ENCODE results near the gene GPI. TPM values are rescaled to one million over a fixed set of nuclear protein-coding genes. Genes with fewer than 3 reads are reported as not detected.
A peak's percentile ranks its signal among the peaks of the same experiment; 100 is the strongest.

GPI gene
- total RNA-seq, 1 donor from 2014 or later, result 533 TPM

DNA sequence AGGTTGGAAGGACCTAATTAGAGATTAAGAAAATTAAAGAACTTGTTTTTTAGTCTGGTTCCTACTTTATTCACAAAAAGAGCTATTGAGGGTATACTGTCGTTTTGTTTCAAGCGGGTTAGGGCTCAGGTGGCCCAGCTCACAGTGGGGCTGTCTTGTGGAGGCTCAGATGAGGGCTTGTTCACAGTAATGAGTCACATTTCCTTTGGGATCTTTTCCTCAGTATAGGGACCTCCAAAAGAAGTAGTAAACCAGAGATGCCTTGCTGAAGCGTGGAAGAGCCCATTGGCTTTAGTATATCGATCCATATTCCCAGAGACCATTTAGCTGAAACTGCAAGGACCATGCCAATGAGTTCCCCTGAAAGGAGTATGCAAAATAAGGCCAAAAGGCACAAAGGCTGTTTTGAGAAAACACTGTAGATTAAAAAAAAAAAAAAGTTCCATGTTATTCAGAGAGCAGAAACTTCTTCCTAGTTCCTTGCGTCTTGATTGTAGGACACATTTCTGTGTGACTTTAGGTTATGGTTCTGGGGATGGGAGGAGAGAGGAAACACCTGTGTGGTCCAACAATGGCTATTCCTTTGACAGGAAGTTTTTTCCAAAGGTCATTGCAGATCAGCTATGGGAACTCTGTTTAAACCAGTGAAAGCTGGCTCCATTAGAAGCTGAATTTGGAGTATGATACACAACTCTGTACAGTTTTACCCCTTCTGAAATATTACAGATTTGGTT lies 32.8 kb upstream of the GPI start:
- intact Hi-C loops (cut with DNase I), result loop anchor here (5.0 kb wide), 1 partner anchor 65 kb away; no protein-coding TSS in a partner anchor
- no peak for DNase-seq (ENCODE audit: missing footprints)
- no peak for ATAC-seq

DNA sequence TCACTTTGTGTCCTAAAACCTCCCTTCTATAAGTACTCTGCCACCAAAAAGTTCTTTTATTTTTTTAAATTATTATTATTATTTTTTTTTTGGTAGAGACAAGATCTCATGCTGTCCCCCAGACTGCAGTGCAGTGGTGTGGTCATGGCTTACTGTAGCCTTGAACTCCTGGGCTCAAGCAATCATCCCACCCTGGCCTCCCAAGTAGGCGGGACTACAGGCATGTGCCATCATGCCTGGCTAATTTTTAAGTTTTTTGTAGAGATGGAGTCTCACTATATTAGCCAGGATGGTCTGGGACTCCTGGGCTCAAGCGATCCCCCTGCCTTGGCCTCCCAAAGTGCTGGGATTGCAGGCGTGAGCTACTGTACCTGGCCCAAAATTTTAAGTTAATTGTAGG lies 29.1 kb upstream of the GPI start:
- DNase-seq (ENCODE audit: missing footprints) (no peak), ATAC-seq (no peak)
- intact Hi-C loops (cut with DNase I), result no loop called here

DNA sequence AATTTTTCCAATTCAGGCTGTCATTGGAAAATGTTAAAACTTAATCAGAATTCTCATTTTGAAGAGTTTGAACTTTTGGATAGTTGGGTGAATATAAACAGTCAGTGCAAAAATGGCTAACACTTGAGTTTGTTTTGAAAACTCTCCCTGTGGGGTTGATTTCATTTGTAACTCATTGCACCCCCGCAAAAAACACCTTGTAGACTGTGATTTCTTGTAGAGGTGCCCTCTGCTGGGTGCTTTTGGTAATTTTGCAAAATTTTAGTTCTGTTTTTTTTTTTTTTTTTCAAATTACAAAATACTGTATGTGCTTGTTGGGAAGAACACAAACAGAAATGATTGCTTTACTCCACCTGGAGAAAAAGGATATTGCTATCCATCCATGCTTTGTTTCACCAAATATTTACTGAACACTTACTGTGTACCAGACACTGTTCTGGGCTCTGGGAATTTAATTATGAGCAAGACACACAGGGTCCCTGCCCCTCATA lies 28.2 kb upstream of the GPI start:
- ATAC-seq (no peak), DNase-seq (ENCODE audit: missing footprints) (no peak)
- intact Hi-C loops (cut with DNase I), result no loop called here

DNA sequence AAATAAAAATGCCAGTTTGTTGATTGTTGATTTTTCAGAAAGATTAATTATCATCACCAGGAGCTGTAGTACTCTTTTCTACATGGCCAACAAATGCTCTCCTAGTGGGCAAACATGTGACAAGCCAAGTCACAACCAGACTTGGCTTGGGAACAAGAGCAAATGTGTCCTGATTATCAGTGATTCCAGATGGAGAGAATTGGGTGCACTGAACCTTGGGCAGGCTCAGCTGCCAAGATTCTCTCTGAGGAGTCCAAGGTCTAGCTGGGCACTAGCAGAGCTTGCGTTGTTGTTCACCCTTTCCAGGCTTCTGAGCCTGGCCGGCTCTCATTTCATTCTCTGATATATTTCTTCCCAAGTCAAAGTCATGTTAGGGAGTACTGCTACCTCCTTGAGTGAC lies 27.3 kb upstream of the GPI start:
- DNase-seq (ENCODE audit: missing footprints) (no peak), ATAC-seq (peak; percentile 53)
- intact Hi-C loops (cut with DNase I), result no loop called here

DNA sequence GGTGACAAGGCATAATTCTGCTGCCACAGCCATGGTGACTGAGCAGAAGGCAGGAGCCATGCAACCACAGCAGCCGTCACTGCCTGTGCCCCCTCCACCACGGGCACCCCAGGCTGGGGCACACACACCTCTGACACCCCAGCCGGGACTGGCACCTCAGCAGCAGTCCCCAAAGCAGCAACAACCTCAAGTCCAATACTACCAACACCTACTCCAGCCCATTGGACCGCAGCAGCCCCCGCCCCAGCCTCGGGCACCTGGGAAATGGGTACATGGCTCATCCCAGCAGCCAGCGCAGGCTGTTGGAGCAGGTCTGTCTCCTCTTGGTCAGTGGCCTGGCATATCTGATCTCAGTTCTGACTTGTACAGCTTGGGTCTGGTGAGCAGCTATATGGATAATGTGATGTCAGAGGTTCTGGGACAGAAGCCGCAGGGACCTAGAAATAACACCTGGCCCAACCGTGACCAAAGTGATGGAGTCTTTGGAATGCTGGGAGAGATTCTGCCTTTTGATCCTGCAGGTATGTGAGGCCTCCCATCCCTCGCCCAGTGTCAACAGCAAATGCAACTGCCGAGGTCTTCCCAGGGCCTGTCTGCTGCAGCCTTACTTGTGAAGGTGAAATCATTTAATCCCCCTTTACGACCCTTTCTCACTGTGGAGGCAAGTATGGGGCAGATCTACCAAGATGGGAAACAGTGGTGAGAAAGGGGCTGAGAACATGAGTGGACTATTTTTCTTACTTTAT lies 22.9 kb upstream of the GPI start:
- ATAC-seq (no peak), DNase-seq (ENCODE audit: missing footprints) (no peak)
- intact Hi-C loops (cut with DNase I), result no loop called here

DNA sequence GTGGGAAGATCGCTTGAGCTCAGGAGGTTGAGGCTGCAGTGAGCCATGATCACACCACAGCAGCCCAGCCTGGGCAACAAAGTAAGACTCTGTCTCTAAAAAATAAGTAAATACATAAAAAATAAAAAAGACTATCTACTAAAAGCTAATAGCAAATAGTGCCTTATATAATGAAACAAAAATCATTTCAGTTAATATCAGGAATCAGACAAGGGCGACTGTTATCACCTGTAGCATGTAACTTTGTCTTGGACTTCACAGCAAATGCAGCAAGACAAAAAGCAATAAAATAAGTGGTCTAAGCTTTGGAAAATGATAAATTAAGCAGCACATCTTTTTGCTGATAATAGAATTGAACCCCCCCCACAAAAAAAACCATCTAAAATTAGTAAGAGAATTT lies 21.2 kb upstream of the GPI start:
- ATAC-seq, result no peak
- intact Hi-C loops (cut with DNase I), result no loop called here
- no peak for DNase-seq (ENCODE audit: missing footprints)

DNA sequence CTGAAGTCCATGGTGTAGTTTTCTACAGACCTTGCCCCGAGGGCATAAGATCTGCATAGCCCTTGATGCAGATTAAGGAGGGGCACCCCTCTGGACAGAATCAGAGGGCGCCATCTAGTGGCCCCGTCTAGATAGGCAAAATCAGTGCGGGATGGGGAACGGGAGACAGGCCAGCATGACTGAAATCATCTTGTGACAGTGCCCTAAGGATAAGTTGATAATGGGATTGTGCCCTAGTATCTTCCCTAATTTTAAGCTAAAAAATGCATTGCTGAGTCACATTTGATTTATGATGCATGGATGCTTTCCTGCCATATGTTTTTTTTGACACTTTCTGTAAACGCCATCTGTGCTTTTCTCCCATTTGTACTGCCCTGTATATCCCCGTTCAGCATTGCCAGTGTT lies 19.0 kb upstream of the GPI start:
- peak; percentile 69 for ATAC-seq
- intact Hi-C loops (cut with DNase I), result loop anchor here (5.0 kb wide), 1 partner anchor 124 kb away; no protein-coding TSS in a partner anchor
- no peak for DNase-seq (ENCODE audit: missing footprints)

DNA sequence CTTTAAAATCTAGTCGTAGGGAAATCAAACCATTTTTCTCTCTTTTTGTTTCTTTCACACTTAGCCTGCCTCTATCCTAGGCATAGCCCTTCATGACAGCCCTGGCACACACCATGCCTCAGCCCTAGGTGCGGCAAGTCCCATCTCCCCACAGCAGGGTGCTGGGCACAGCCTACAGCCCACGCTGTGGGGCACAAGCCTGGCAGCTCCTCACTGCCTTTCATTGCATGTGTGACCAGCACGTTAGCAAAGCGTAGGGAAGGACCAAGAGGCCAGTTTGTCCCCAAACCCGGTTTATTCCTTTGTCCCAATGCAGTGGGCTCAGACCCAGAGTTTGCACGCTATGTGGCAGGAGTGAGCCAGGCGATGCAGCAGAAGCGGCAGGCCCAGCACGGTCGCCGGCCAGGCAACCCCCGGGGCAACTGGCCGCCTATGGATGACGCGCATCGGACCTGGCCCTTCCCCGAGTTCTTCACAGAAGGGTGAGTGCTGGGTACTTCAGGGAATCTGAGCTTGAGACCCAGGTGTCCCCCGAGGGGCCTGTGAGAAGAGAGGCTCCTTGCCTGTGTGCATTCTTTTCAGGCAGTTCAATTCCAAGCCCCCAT lies 17.3 kb upstream of the GPI start:
- no peak for ATAC-seq
- no peak for DNase-seq (ENCODE audit: missing footprints)
- intact Hi-C loops (cut with DNase I), result loop anchor here (5.0 kb wide), 1 partner anchor 125 kb away; no protein-coding TSS in a partner anchor

DNA sequence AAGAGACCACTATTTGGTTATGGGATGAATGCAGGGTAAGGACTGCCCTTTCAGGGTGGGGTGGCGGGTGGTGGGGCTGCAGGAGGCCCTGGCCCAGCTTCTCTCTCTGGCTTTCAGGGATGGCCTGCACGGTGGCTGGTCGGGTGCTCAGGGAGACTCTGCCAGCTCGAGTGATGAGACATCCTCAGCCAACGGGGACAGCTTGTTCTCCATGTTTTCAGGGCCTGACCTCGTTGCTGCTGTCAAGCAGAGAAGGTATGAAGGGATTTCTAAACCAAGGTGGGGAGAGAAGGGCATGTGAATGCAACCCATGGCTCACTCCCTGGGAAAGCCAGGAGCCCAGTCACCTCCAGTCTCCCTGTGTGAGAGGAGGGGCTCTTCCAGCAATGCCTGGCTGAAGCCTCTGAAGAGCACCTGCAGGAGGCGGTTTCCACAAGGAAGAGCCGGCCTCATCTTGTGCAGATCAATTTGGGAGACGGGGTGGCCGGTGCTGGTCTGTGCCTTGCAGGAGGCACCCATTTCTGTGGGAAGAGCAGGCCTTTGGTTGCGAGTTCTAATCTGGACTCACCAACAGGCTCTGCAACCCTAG lies 16.0 kb upstream of the GPI start:
- intact Hi-C loops (cut with DNase I), result loop anchor here (5.0 kb wide), 1 partner anchor 127 kb away; no protein-coding TSS in a partner anchor
- ATAC-seq (peak; percentile 9), DNase-seq (ENCODE audit: missing footprints) (no peak)

DNA sequence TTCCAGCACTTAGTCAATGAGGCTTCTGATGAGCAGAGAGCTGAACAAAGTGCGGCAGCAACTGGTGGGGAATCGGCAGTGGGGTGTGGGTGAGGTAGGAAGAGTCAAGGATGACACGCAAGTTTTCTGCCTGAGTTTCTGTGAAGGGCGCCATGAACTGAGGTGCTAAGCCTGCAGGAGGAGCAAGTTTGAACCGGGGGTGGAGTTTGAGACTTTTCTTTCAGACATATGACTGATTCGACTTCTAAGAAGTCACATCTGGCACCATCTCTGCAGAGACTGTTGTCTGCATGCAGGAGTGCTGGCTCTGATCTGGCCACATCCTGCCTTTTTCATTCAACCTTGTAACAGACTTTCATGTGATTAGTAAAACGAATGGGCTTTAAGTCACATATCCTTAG lies 14.8 kb upstream of the GPI start:
- DNase-seq (ENCODE audit: missing footprints), result no peak
- intact Hi-C loops (cut with DNase I), result no loop called here
- ATAC-seq, result no peak

DNA sequence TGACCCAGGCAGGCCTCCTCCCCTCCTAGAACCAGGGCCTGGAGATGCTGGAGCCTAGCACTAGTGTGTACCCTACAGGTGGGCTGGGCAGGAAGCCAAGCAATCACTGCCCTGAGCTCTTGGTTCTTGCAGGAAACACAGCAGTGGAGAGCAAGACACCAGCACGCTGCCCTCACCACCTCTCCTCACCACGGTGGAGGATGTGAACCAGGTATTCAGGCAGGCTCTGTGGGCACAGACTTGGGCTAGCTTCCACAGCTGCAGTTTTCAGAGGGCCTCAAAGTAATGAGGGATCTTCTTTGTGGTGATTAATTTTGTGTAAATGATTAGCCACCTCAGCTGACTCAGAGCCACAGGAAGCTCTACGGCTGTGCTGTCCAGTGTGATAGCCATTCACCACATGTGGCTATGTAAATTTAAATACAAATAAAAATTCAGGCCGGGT lies 13.6 kb upstream of the GPI start:
- ATAC-seq (no peak), DNase-seq (ENCODE audit: missing footprints) (no peak)
- intact Hi-C loops (cut with DNase I), result no loop called here

DNA sequence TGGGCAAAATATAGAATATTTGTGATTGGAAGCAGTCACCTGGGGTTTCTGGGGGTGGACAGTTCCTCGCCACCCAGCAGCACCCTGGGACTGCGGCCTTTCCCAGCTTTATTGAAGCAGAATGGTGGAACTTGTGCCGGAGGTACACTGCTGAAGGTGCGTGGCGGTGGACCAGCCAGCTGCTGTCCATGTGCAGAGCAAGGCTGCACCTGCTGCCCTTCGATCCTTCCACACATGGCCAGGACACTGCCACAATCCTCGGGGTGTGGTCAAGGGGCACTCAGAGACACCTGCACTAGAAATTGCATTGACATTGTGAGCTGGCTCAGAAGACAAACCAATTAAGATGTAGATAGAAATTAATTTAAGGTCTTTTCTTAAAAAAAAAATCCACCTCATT lies 11.4 kb upstream of the GPI start:
- ATAC-seq, result no peak
- no peak for DNase-seq (ENCODE audit: missing footprints)
- intact Hi-C loops (cut with DNase I), result no loop called here

DNA sequence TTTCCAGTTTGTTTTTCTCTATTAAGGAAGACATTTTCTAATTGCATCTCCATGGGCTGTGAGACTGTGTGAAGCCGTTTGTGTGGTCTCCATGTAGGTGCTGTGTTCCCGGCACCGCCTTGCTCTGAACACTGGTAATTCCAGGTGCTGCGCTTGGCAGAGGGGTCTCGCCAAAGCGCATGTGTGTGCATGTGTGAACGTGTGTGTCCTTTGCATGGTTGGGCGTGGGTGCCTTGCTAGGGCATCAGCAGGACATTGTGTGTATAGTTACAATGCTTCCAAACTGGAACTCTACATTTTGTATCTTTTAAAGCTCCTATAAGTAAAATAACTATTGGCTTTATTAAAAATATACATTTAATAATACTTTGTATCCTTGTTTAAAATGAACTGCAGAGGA lies 9.8 kb upstream of the GPI start:
- DNase-seq (ENCODE audit: missing footprints), result no peak
- intact Hi-C loops (cut with DNase I), result no loop called here
- no peak for ATAC-seq

DNA sequence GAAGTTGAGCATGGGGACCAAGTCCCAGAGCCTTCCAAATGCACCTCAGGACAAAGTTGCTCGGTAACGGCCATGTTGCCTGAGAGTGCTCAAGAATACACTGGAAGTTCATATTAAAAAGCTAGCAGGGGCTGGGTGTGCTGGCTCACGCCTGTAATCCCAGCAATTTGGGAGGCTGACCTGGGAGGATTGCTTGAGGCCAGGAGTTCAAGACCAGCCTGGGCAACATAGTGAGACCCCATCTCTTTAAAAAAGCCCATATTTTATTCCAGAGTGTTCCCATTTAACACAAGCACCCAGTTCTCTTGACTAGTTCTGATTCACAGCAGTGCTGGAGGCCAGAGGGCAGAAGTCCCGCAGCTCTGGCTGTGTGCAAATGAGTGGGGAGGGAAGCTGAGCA lies 8.1 kb upstream of the GPI start:
- intact Hi-C loops (cut with DNase I), result no loop called here
- DNase-seq (ENCODE audit: missing footprints) (no peak), ATAC-seq (no peak)

DNA sequence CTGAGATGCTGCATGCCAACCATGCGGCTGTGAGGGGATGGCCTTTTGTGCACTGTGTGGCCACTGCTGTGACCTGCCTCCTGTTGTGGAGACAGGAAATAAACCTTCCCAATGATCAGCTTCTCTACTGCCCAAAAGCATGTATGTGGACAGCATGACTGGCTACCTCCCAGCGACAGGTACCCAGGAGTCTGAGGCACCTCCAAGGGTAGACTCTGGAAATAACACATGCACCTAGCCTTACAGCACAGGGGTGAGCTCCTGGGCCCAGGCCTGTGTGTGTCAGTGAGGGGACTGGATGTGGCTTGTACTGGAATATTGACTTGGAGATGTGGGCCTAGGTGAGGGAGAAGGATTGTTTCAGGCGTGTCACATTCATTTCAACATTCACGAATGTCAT lies 7.6 kb upstream of the GPI start:
- intact Hi-C loops (cut with DNase I), result no loop called here
- DNase-seq (ENCODE audit: missing footprints), result no peak
- ATAC-seq, result no peak

DNA sequence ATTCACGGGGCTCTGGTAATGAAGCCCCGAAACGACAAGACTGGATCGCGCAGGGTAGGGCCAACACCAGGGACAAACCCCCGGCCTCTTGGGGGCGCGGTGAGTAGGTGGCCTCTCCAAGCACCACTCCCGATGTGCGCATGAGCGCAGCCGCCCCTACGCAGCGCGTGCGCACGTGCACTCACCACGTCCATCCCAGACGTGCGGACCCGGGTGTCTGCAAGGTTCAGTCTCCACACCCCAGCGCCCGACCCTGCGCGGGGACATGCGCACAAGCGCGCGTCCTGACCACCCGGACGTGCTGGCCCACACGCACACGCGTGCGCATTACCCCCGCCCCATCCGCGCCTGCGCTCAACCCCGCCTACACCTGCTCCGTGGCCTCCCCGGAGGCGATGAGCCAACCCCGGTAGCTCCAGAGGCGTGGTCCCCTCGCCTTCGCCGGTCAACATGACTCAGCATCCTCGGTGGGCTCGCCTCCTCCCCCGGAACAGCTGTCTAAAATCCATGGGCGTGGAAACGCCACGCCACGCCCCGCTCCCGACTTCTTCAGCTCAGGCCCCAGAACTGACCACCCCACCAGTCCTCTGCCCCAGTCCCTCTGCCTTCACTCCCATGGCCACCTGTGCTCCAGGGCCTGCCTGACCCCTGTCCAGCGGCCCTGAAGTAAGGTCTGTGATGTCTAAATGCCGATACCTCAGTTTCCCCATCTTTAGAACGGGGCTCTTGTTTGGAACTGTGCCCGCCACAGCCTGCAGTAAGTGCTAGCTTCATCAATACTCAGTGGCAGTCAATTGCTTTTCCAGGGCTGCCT lies 5.6 kb upstream of the GPI start:
- peak; percentile 98 for DNase-seq (ENCODE audit: missing footprints)
- intact Hi-C loops (cut with DNase I), result no loop called here
- peak; percentile 97 for ATAC-seq

DNA sequence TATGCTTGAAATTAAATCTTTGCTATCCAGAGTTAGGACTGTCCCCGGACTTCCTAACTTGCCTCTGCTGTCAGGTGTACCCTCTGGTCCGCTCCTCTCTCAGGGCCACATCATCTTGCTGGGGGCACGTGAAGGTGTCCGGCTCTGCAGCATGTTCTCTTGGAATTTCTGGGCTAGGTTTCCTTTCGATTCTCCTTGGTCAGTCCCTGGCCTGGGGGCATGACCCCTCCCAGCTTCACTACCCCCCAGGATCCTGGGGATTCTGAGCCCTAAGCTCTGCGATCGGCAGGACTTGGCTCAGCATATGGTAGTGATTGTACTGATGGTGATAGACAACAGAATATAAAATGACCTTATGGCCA lies 5.1 kb upstream of the GPI start:
- DNase-seq (ENCODE audit: missing footprints) (no peak), ATAC-seq (no peak)
- intact Hi-C loops (cut with DNase I), result no loop called here

DNA sequence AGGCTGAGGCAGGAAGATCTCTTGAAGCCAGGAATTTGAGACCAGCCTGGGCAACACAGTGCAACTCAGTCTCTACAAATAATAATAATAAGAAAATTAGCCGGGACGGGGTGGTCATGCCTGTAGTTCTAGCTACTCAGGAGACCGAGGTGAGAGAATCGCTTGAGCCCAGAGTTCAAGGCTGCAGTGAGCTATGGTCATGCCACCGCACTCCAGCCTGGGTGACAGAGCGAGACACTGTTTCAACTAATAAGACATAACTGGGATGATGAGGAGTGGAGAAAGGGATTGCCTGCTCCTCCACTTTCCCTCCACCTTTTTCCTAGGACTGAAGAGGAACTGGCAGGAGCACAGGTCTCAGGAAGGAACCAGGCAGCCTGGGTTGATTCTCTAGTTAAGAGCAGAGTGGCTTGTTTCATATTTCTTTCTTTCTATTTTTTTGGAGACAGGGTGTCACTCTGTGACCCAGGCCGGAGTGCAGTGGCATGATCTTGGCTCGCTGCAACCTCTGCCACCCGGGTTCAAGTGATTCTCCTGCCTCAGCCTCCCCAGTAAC lies 4.6 kb upstream of the GPI start:
- ATAC-seq, result no peak
- intact Hi-C loops (cut with DNase I), result no loop called here
- no peak for DNase-seq (ENCODE audit: missing footprints)

All from Right ventricle myocardium inferior (tissue), 1 donor.